LNCaP clone FGC (cell line): Measurements from ENCODE around the gene SFXN5.

Source experiments
- DNase-seq: peaks from one replicate; pipeline ENCODE4 v3.0.0-alpha.2; 2011; ENCODE audit warnings: low read depth
- H3K4me3 ChIP-seq: 2 replicates; pipeline ENCODE4 v1.5.1; 2011; ENCODE audit warnings: mild to moderate bottlenecking, low read depth, low read length, control low read depth
- TF ChIP-seq, protein P1 (sequence below): IDR thresholded peaks from 2 replicates; pipeline ENCODE4 v1.5.1; 2012; ENCODE audit warnings: mild to moderate bottlenecking; ENCODE audit not compliant: control insufficient read depth, insufficient read depth; ENCODE audit errors: extremely low read depth

Gene SFXN5

DNA sequence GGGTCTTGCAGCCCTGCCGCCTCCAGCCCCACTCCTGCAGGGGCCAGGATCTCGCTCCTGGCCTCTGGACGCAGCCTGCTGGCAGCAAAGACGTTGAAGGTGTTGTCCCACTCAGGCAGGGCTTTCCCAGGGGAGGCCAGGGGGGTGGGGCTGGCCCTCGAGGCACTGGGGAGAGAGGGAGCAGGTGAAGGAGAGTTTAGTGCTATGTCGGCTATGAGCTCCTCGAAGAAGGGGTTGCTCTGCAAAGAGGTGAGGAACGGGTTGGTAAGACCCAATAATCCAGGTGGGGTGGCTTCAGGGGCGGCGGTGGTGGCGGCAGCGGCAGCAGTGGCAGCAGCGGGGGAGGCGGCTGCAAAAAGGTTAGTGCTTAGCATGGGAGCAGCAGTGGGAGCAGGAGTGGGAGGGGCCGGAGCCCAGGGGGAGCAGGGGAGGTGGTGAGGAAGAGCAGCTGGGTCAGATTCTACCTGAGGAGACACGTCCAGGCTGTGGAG is 9.7 kb upstream of the SFXN5 start:
- TF ChIP-seq, protein P1, sequence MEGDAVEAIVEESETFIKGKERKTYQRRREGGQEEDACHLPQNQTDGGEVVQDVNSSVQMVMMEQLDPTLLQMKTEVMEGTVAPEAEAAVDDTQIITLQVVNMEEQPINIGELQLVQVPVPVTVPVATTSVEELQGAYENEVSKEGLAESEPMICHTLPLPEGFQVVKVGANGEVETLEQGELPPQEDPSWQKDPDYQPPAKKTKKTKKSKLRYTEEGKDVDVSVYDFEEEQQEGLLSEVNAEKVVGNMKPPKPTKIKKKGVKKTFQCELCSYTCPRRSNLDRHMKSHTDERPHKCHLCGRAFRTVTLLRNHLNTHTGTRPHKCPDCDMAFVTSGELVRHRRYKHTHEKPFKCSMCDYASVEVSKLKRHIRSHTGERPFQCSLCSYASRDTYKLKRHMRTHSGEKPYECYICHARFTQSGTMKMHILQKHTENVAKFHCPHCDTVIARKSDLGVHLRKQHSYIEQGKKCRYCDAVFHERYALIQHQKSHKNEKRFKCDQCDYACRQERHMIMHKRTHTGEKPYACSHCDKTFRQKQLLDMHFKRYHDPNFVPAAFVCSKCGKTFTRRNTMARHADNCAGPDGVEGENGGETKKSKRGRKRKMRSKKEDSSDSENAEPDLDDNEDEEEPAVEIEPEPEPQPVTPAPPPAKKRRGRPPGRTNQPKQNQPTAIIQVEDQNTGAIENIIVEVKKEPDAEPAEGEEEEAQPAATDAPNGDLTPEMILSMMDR = no peak
- DNase-seq = no peak

DNA sequence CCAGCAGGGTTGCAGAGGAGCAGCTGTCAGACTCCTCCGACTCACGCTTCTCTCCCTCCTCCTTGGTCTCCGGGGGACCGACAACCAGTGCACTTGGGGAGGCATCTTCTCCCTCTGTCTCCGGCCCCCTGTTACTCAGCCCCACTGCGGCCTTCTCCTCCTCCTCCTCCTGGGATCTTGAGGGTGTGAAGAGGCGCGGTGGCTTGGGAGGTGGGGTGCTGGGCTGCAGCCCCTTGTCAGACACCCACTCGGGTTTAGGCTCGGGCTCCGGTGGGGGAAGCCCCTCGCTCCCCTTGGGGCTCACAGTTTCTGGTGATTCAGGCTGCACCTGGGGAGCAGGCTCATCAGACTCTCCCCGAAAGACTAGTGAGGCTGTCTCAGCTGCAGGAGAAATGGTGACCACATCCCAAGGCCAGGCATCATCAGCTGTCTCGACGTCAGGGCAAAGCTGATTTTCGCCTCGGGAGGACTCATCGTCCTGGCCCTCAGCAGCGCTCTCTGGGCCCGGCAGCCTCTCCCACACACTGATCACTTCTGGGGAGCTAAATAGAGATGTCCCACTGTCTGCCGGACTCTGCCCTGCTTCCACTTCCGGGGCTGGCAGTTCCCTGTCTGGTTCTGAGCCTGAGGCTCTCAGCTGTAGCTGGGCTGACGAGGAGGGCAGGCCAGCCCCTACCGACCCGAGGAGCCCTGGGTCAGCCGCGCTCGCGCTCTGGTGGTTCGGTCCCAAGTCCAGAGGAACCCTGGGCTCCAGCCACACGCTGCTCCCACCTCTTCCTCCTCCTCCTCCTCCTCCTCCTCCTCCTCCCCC is 9.0 kb upstream of the SFXN5 start:
- no peak for DNase-seq
- no peak overlapping the region for H3K4me3 ChIP-seq
- TF ChIP-seq, protein P1 = no peak

More for the DNA sequence above, 9.7 kb upstream of the SFXN5 start:
- no peak overlapping the region for H3K4me3 ChIP-seq

DNA sequence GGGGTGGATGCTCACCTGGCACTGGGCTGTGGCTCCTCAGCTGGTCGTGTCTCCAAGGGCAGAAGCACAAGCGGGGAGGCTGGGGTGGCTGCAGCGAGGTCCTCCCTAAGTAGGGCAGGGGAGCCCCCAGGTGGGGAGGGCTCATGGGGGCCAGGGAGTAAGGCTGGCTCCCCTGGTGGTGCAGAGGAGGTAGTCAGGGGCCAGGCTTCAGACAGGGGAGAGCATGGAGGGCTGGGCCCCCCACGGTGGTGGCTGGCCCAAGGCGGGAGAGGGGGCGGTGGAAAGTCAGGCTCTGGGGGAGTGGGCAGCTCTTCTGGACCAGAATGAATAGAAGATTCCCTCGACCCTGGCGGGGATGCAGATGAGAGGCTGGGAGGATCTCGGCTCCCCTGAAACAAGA is 8.1 kb upstream of the SFXN5 start:
- H3K4me3 ChIP-seq = no peak overlapping the region
- TF ChIP-seq, protein P1 = no peak
- no peak for DNase-seq

DNA sequence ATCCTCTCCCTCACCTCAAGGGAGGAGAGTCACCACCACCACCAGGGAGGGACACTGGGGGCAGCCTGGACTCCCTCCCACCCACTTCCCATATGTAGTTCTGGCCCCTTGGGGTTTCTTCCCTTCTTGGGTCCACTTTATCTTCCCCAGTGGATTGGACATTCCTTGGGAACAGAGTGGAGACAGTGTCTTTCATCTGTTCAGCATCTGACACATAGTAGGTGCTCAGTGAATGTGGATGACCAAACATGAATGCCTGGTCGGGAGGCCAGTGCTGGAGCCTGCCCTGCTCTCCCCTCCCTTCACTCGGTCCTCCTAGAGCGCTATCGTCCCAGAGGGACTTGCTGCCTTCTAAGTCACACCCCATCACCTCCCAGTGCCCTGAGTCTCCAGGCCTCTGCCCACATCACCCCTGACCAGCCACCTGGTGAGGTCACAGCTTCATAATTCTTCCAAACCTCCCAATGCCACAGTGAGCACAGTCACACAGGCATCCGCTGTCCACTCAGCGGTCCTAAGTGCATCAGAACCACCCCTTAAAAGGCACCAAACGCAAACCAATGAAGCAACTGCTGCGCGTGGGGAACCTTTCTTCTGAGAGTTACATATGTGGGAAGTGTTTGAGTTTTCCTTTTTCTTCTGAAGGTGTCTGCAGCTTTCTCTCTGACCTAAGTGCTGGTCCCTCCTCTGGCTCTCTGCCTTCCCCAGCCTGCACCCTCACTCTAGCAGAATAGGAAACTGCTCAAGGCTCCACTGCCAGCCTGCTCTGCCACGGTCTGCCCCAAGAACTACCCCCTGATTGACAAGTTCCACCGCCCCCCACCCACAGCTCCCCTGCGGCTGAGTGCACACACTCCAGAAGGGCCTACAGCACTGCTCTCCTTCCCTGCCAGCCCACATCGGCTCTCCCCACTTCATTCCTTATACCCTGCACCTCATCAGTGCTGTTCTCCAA is 7.2 kb upstream of the SFXN5 start:
- no peak overlapping the region for H3K4me3 ChIP-seq
- TF ChIP-seq, protein P1 = no peak
- DNase-seq = no peak

DNA sequence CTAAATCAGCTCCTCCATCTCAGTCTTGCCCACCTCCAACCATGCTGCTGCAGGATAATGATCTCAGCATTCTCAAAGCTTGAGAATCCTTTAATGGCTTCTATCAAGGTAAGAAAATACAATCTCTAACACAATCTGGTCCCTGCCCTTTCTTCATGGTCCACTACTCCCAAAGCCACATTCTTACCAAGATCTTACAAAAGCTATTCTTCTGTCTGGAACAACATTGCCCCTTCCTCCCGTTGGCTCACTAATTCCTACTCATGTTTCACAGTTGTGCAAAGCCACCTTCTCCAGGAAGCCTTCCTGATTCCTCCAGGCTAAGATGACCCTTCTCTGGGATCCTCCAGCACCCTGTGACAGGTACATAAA is 5.9 kb upstream of the SFXN5 start:
- no peak for DNase-seq
- H3K4me3 ChIP-seq = no peak overlapping the region
- TF ChIP-seq, protein P1 = no peak

DNA sequence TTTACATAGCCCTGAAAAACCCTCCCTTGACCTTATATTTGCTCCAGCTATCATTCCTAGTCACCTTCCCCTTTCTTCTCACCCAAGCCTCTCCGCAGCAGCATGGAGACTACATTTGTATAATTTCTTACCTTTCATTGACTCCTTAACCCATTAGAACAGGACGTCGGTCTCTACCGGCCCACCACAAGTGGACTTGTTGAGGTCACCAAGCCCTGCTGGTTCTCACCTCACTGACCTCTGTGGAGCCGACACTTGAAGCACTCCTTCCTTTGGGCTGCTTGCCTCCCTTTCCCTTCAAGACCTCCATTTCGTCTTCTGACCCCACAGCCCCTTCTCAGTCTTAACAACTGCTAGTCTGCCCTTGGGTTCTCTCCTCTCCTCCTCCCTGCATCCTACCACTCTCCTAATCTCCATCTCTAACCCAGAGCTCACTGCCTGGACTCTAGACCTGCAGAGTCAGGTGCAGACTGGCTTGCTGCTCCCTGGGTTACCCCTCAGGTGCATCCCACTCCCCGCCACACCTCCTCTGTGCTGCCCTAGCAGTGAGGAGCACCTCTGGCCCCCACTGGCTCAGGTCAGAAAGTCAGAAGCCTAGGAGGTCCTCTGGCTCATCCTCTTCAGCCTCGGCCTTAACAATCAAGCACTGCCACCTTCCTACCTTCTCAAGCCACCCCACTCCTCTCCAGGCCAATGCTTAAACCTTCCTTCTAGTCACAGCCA is 5.3 kb upstream of the SFXN5 start:
- no peak overlapping the region for H3K4me3 ChIP-seq
- TF ChIP-seq, protein P1 = no peak
- DNase-seq = no peak
